ENCODE measurements around the gene PIP5K1A.
"Not testable (repeated sequence)": the region's sequence is repeated elsewhere in the genome, so short reads cannot be mapped to it uniquely, and the experiment has no call there.

The PIP5K1A gene

DNA sequence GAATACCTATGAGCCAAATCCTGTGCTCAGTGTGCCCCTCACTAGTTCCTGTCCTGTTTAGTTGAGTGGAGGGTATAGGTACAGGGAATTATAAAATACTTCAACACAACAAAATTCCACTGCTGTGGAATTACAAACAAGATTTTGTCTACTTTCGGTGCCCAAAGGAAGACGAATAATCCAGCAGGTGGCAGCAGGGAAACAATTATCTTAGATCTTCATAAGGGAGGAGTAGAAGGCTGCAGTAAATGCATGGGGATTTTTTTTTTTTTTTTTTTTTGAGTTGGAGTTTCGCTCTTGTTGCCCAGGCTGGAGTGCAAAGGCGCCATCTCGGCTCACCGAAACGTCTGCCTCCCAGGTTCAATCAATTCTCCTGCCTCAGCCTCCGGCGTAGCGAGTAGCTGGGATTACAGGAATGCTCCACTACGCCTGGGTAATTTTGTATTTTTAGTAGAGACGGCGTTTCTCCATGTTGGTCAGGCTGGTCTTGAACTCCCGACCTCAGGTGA, 2.0 kb upstream of the PIP5K1A start:
- Histone ChIP-seq H3K79me2 (peaks cover 8% of the 10 kb centered on the region), H3K4me1 (peaks cover 3% of the 10 kb centered on the region), H3K4me2 (ENCODE audit: low read length) (peak overlapping the region; percentile 4), H3K9ac (no peak overlapping the region), H3K27me3 (ENCODE audit: control insufficient read depth, insufficient read depth, low read length) (no peaks in the 10 kb centered on the region), H3K4me3 (ENCODE audit: low read depth, low read length) (no peak overlapping the region), H3K9me3 (ENCODE audit: control insufficient read depth, low read length) (no peaks in the 10 kb centered on the region), H3K36me3 (ENCODE audit: control insufficient read depth, insufficient read depth, low read length) (no peaks in the 10 kb centered on the region), H2AFZ (peak overlapping the region; percentile 28), H3K27ac (no peak overlapping the region)
- TF ChIP-seq CTCF (IDR thresholded peaks at IDR 0.05): peak; percentile 41

DNA sequence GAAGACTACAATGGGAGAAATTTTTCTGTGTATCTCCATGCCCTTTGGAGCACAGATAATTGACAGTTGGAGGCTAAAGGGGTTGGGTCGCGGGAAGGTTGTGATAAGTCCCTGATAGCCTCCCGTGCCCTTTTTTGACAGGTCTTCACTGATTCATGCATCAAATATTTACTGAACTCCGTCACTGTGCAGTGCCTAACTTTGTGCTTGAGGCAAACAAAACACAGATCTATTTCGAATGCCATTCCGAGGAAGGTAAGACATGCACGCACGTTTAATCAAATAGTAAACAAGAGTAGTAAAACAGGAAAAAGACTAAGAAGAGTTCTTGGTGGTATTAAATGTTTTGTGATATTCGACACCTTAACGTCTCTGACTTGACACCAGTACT, 494 bp upstream of the PIP5K1A start:
- Histone ChIP-seq H3K27ac (peak overlapping the region; percentile 87), H2AFZ (peak overlapping the region; percentile 84), H3K9me3 (ENCODE audit: control insufficient read depth, low read length) (no peaks in the 10 kb centered on the region), H3K9ac (no peak overlapping the region), H3K4me3 (ENCODE audit: low read depth, low read length) (peak overlapping the region; percentile 94), H3K27me3 (ENCODE audit: control insufficient read depth, insufficient read depth, low read length) (no peaks in the 10 kb centered on the region), H3K4me2 (ENCODE audit: low read length) (peak overlapping the region; percentile 70), H3K4me1 (peaks cover 3% of the 10 kb centered on the region), H3K36me3 (ENCODE audit: control insufficient read depth, insufficient read depth, low read length) (no peaks in the 10 kb centered on the region), H3K79me2 (peaks cover 15% of the 10 kb centered on the region)
- TF ChIP-seq CTCF (IDR thresholded peaks at IDR 0.05): no peak

DNA sequence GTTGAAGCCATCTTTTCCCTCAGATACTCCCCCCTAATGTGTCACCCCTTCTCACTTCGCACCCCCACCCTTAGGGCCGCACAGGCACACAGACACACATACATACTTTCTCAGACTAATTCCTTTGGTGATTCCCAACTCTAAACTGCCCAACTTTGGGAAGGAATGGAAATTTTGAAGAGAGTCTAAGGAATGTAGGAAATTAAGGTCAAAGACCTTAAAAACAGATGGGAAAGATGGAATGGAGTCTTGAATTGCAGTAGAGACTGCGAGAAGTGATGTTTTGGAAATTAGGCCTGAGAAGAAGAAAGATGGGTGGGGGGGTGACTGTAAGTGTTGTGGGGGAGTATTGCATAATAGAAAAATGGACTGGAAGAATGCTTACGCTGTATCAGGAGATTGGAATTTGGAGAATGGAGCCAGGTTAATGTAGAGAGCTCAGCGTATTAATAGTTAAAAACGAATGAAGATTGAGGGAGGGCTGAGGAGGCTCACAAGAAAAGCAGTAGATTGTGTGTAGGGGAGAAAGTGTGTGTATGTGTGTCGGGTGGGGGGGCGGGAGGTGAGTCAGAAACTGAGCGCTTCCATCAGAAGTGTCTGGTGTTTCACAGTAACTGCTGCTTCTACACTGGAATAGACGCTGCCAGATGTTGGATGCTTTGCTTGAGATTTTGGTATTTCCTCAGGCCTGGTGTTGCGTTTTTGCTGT, 1.7 kb downstream of the PIP5K1A start:
- H3K4me2 ChIP-seq (ENCODE audit: low read length): peak overlapping the region; percentile 79
- no peak overlapping the region for H2AFZ ChIP-seq
- H3K4me3 ChIP-seq (ENCODE audit: low read depth, low read length): peak overlapping the region; percentile 94
- H3K36me3 ChIP-seq (ENCODE audit: control insufficient read depth, insufficient read depth, low read length): no peaks in the 10 kb centered on the region
- no peak for TF ChIP-seq CTCF (IDR thresholded peaks at IDR 0.05)
- peaks cover 20% of the 10 kb centered on the region for H3K79me2 ChIP-seq
- H3K27me3 ChIP-seq (ENCODE audit: control insufficient read depth, insufficient read depth, low read length): no peaks in the 10 kb centered on the region
- H3K9me3 ChIP-seq (ENCODE audit: control insufficient read depth, low read length): no peaks in the 10 kb centered on the region
- no peak overlapping the region for H3K27ac ChIP-seq
- peaks cover 3% of the 10 kb centered on the region for H3K4me1 ChIP-seq
- H3K9ac ChIP-seq: no peak overlapping the region

GRCh38 chr1:151205381-151205965, 7.1 kb downstream of the PIP5K1A start:
- H3K36me3 ChIP-seq (ENCODE audit: control insufficient read depth, insufficient read depth, low read length); H3K27me3 ChIP-seq (ENCODE audit: control insufficient read depth, insufficient read depth, low read length); H3K9ac ChIP-seq: not testable (repeated sequence)

DNA sequence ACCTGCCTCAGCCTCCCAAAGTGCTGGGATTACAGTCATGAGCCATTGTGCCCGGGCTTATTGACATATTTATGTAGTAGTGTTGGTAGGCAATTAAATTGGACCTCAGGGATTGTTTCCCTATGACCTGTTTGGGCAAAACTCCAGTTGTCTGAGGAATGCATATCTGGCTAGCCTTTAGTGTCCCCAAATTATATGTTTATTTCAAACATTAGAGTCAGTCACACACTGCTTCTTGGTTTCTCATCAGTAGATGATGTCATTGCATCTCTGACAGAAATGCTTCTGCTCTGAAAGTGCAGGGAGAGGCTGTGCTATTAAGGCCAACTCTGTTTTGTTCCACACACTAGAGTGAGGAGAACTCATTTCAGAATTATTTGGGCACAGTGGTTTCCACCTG, 12.5 kb downstream of the PIP5K1A start:
- no peak overlapping the region for H3K9ac ChIP-seq
- no peak overlapping the region for H2AFZ ChIP-seq
- TF ChIP-seq CTCF (IDR thresholded peaks at IDR 0.05): no peak
- H3K9me3 ChIP-seq (ENCODE audit: control insufficient read depth, low read length): no peaks in the 10 kb centered on the region
- H3K4me3 ChIP-seq (ENCODE audit: low read depth, low read length): no peak overlapping the region
- H3K36me3 ChIP-seq (ENCODE audit: control insufficient read depth, insufficient read depth, low read length): no peaks in the 10 kb centered on the region
- no peak overlapping the region for H3K4me2 ChIP-seq (ENCODE audit: low read length)
- no peaks in the 10 kb centered on the region for H3K27me3 ChIP-seq (ENCODE audit: control insufficient read depth, insufficient read depth, low read length)
- no peaks in the 10 kb centered on the region for H3K4me1 ChIP-seq
- H3K27ac ChIP-seq: no peak overlapping the region
- H3K79me2 ChIP-seq: peaks cover 10% of the 10 kb centered on the region

More at GRCh38 chr1:151205381-151205965, 7.1 kb downstream of the PIP5K1A start:
- not testable (repeated sequence) for H3K4me1 ChIP-seq; H3K4me2 ChIP-seq (ENCODE audit: low read length); H2AFZ ChIP-seq; H3K27ac ChIP-seq; H3K4me3 ChIP-seq (ENCODE audit: low read depth, low read length); H3K9me3 ChIP-seq (ENCODE audit: control insufficient read depth, low read length)
- peaks cover 24% of the 10 kb centered on the region for H3K79me2 ChIP-seq

All from parathyroid adenoma (tissue), 2 donors.